Fibroblast of skin of back (primary cell): ENCODE data around the gene MKS1.

Experiments
- DNase-seq: peaks from one replicate; pipeline ENCODE4 v3.0.0-alpha.2; 2013

The MKS1 gene

GRCh38 chr17:58156839-58157803 lies 61.9 kb downstream of the MKS1 start:
- DNase-seq: no peak
